ENCODE data around the gene PNPLA7.
"Not testable (repeated sequence)": the region's sequence is repeated elsewhere in the genome, so short reads cannot be mapped to it uniquely, and the experiment has no call there.

PNPLA7 gene

GRCh38 chr9:137452761-137453642 lies 97.2 kb downstream of the PNPLA7 start:
- DNase-seq (no peak), ATAC-seq (ENCODE audit: insufficient read depth, low read depth) (no peak)
- H3K27me3 ChIP-seq (ENCODE audit: insufficient read depth, low read length, poor library complexity): no peaks in the 10 kb centered on the region
- no peaks in the 10 kb centered on the region for H3K79me2 ChIP-seq (ENCODE audit: insufficient read depth, low read length)
- no peaks in the 10 kb centered on the region for H3K9me3 ChIP-seq (ENCODE audit: insufficient read depth, low read length, severe bottlenecking)
- peaks cover 32% of the 10 kb centered on the region for H4K20me1 ChIP-seq (ENCODE audit: insufficient read depth, low read length)
- no peaks in the 10 kb centered on the region for H3K4me1 ChIP-seq (ENCODE audit: insufficient read depth, low read length)
- H3K4me3 ChIP-seq (ENCODE audit: low read depth in 1 of 2, low read length in 2 of 2): no peak overlapping the region
- H3K36me3 ChIP-seq (ENCODE audit: insufficient read depth, low read length): no peaks in the 10 kb centered on the region
- no peak overlapping the region for H3K9ac ChIP-seq (ENCODE audit: low read depth, low read length)
- no peak overlapping the region for H3K27ac ChIP-seq (ENCODE audit: low read length)
- H2AFZ ChIP-seq (ENCODE audit: low read depth, low read length): no peak overlapping the region
- H3K4me2 ChIP-seq (ENCODE audit: insufficient read depth, low read length): no peak overlapping the region
- TF ChIP-seq, protein P1, sequence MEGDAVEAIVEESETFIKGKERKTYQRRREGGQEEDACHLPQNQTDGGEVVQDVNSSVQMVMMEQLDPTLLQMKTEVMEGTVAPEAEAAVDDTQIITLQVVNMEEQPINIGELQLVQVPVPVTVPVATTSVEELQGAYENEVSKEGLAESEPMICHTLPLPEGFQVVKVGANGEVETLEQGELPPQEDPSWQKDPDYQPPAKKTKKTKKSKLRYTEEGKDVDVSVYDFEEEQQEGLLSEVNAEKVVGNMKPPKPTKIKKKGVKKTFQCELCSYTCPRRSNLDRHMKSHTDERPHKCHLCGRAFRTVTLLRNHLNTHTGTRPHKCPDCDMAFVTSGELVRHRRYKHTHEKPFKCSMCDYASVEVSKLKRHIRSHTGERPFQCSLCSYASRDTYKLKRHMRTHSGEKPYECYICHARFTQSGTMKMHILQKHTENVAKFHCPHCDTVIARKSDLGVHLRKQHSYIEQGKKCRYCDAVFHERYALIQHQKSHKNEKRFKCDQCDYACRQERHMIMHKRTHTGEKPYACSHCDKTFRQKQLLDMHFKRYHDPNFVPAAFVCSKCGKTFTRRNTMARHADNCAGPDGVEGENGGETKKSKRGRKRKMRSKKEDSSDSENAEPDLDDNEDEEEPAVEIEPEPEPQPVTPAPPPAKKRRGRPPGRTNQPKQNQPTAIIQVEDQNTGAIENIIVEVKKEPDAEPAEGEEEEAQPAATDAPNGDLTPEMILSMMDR (IDR thresholded peaks at IDR 0.05; ENCODE audit: borderline replicate concordance, extremely low read depth, low read length, poor library complexity, severe bottlenecking): no peak
- TF ChIP-seq EZH2 (IDR thresholded peaks at IDR 0.05; ENCODE audit: borderline replicate concordance, low read depth, low read length, severe bottlenecking): no peak

GRCh38 chr9:137452006-137452760 lies 98.0 kb downstream of the PNPLA7 start:
- H3K27me3 ChIP-seq (ENCODE audit: insufficient read depth, low read length, poor library complexity): no peaks in the 10 kb centered on the region
- H3K36me3 ChIP-seq (ENCODE audit: insufficient read depth, low read length): no peaks in the 10 kb centered on the region
- DNase-seq (no peak), ATAC-seq (ENCODE audit: insufficient read depth, low read depth) (no peak)
- no peaks in the 10 kb centered on the region for H3K9me3 ChIP-seq (ENCODE audit: insufficient read depth, low read length, severe bottlenecking)
- H3K4me1 ChIP-seq (ENCODE audit: insufficient read depth, low read length): no peaks in the 10 kb centered on the region
- no peak overlapping the region for H3K4me2 ChIP-seq (ENCODE audit: insufficient read depth, low read length)
- H3K4me3 ChIP-seq (ENCODE audit: low read depth in 1 of 2, low read length in 2 of 2): no peak overlapping the region
- peaks cover 36% of the 10 kb centered on the region for H4K20me1 ChIP-seq (ENCODE audit: insufficient read depth, low read length)
- H3K79me2 ChIP-seq (ENCODE audit: insufficient read depth, low read length): no peaks in the 10 kb centered on the region
- TF ChIP-seq EZH2 (IDR thresholded peaks at IDR 0.05; ENCODE audit: borderline replicate concordance, low read depth, low read length, severe bottlenecking): no peak
- TF ChIP-seq, protein P1 (IDR thresholded peaks at IDR 0.05; ENCODE audit: borderline replicate concordance, extremely low read depth, low read length, poor library complexity, severe bottlenecking): no peak
- no peak overlapping the region for H2AFZ ChIP-seq (ENCODE audit: low read depth, low read length)
- H3K27ac ChIP-seq (ENCODE audit: low read length): no peak overlapping the region
- no peak overlapping the region for H3K9ac ChIP-seq (ENCODE audit: low read depth, low read length)

DNA sequence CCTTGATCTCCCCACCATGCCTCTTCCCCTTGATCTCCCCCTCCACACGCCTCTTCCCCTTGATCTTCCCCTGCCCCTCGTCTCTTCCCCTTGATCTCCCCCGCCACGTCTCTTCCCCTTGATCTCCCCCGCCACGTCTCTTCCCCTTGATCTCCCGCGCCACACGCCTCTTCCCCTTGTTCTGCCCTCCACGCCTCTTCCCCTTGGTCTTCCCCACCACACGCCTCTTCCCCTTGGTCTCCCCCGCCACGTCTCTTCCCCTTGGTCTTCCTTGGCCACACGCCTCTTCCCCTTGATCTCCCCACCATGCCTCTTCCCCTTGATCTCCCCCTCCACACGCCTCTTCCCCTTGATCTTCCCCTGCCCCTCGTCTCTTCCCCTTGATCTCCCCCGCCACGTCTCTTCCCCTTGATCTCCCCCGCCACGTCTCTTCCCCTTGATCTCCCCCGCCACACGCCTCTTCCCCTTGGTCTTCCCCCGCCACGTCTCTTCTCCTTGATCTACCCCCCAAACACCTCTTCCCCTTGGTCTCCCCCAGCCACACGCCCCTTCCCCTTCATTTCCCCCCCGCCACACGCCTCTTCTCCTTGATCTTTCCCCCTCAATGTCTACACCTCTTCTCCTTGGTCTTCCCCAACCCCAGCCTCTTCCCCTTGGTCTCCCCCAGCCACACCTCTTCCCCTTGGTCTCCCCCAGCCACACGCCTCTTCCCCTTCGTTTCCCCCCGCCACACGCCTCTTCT lies 98.8 kb downstream of the PNPLA7 start:
- ATAC-seq (ENCODE audit: insufficient read depth, low read depth); H3K4me2 ChIP-seq (ENCODE audit: insufficient read depth, low read length): not testable (repeated sequence)

GRCh38 chr9:137450539-137451222 lies 99.5 kb downstream of the PNPLA7 start:
- H3K4me3 ChIP-seq (ENCODE audit: low read depth in 1 of 2, low read length in 2 of 2); H3K79me2 ChIP-seq (ENCODE audit: insufficient read depth, low read length); H3K4me1 ChIP-seq (ENCODE audit: insufficient read depth, low read length); H3K27me3 ChIP-seq (ENCODE audit: insufficient read depth, low read length, poor library complexity); H3K9me3 ChIP-seq (ENCODE audit: insufficient read depth, low read length, severe bottlenecking); H3K9ac ChIP-seq (ENCODE audit: low read depth, low read length); H3K4me2 ChIP-seq (ENCODE audit: insufficient read depth, low read length); H3K36me3 ChIP-seq (ENCODE audit: insufficient read depth, low read length); H3K27ac ChIP-seq (ENCODE audit: low read length); H2AFZ ChIP-seq (ENCODE audit: low read depth, low read length): not testable (repeated sequence)
- peaks cover 31% of the 10 kb centered on the region for H4K20me1 ChIP-seq (ENCODE audit: insufficient read depth, low read length)
- ATAC-seq (ENCODE audit: insufficient read depth, low read depth) (peak; percentile 39; the same call in 1 of the 3 replicates), DNase-seq (peak; percentile 71)

More for the DNA sequence above, 98.8 kb downstream of the PNPLA7 start:
- not testable (repeated sequence) for H3K4me3 ChIP-seq (ENCODE audit: low read depth in 1 of 2, low read length in 2 of 2); H3K27ac ChIP-seq (ENCODE audit: low read length); H2AFZ ChIP-seq (ENCODE audit: low read depth, low read length); H3K79me2 ChIP-seq (ENCODE audit: insufficient read depth, low read length); H3K36me3 ChIP-seq (ENCODE audit: insufficient read depth, low read length); H3K27me3 ChIP-seq (ENCODE audit: insufficient read depth, low read length, poor library complexity); H3K9me3 ChIP-seq (ENCODE audit: insufficient read depth, low read length, severe bottlenecking); DNase-seq; H3K4me1 ChIP-seq (ENCODE audit: insufficient read depth, low read length); H3K9ac ChIP-seq (ENCODE audit: low read depth, low read length)
- H4K20me1 ChIP-seq (ENCODE audit: insufficient read depth, low read length): peaks cover 36% of the 10 kb centered on the region
